SK-N-SH (cell line): ENCODE data around the gene ALAD. TPM values are rescaled to one million over a fixed set of nuclear protein-coding genes. Genes with fewer than 3 reads are reported as not detected.

Source experiments
- CTCF ChIA-PET: fragments of 300-600, 350-600 bp; formaldehyde crosslinking; extraction: SDS; loops from one replicate; lab custom pipeline; 2021; lab: Yijun Ruan, JAX
- POLR2A ChIA-PET: fragments of 350-600 bp; sonication (Branson Sonifier 250); formaldehyde crosslinking; extraction: SDS; loops from one replicate; lab custom pipeline; 2020; ENCODE audit warnings: antibody characterized with exemption, inconsistent platforms; lab: Yijun Ruan, JAX
- DNase-seq: peaks from one replicate; pipeline ENCODE4 v3.0.0; 2012
- H2AFZ ChIP-seq: fragments of 200-600 bp; sonication (generic); 2 replicates; pipeline ENCODE4 v1.8.1; 2016; ENCODE audit warnings: antibody characterized with exemption, mild to moderate bottlenecking, low read depth
- H3F3A ChIP-seq: fragments of 200-600 bp; sonication (generic); replicated peaks from 2 replicates; pipeline ENCODE3; 2016; ENCODE audit warnings: antibody characterized with exemption, mild to moderate bottlenecking; ENCODE audit not compliant: insufficient read depth
- H3K27ac ChIP-seq, 2 experiments: fragments of 200-500 bp in 1 of 2; fragments of 200-600 bp in 1 of 2; sonication (Bioruptor generic) in 1 of 2; sonication (generic), shearing (Covaris generic) in 1 of 2; 2 replicates each; pipeline versions ENCODE4 v1.5.1 to v1.6.1; 2014 to 2016; ENCODE audit warnings: low read depth in 2 of 2, inconsistent platforms in 1 of 2, low read length in 1 of 2, mild to moderate bottlenecking in 1 of 2, mixed read lengths in 1 of 2
- H3K27me3 ChIP-seq: fragments of 200-600 bp; sonication (generic), shearing (Covaris generic); 2 replicates; pipeline ENCODE4 v1.6.1; 2016; ENCODE audit warnings: mixed run types; ENCODE audit not compliant: insufficient read depth
- H3K36me3 ChIP-seq, 2 experiments: fragments of 200-500 bp in 1 of 2; fragments of 200-600 bp in 1 of 2; sonication (Bioruptor generic) in 1 of 2; sonication (generic) in 1 of 2; replicated peaks in 1 of 2; 2 replicates each; pipeline versions ENCODE3 to v1.5.1; 2014 to 2016; ENCODE audit warnings: low read length in 1 of 2, mild to moderate bottlenecking in 1 of 2; ENCODE audit not compliant: insufficient read depth in 2 of 2, control insufficient read depth in 1 of 2
- H3K4me1 ChIP-seq, 2 experiments: fragments of 200-500 bp in 1 of 2; fragments of 200-600 bp in 1 of 2; sonication (Bioruptor generic) in 1 of 2; sonication (generic), shearing (Covaris generic) in 1 of 2; 2 replicates each; pipeline versions ENCODE4 v1.5.1 to v1.6.1; 2014 to 2016; ENCODE audit warnings: low read depth in 1 of 2, low read length in 1 of 2, mixed run types in 1 of 2; ENCODE audit not compliant: insufficient read depth in 2 of 2, control insufficient read depth in 1 of 2
- H3K4me2 ChIP-seq: fragments of 200-600 bp; sonication (generic), shearing (Covaris generic); 2 replicates; pipeline ENCODE4 v1.6.1; 2017; ENCODE audit warnings: mixed run types
- H3K4me3 ChIP-seq, 2 experiments: fragments of 200-500 bp in 1 of 2; fragments of 200-600 bp in 1 of 2; sonication (Bioruptor generic) in 1 of 2; sonication (generic), shearing (Covaris generic) in 1 of 2; 2 replicates each; pipeline versions ENCODE4 v1.5.1 to v1.8.1; 2014 to 2016; ENCODE audit warnings: low read depth in 2 of 2, inconsistent platforms in 1 of 2, low read length in 1 of 2, mild to moderate bottlenecking in 1 of 2, mixed read lengths in 1 of 2, moderate library complexity in 1 of 2
- H3K79me2 ChIP-seq: fragments of 200-600 bp; sonication (generic); 2 replicates; pipeline ENCODE4 v1.8.1; 2017; ENCODE audit warnings: mild to moderate bottlenecking; ENCODE audit not compliant: insufficient read depth
- H3K9ac ChIP-seq: fragments of 200-600 bp; sonication (generic); 2 replicates; pipeline ENCODE4 v1.6.1; 2017; ENCODE audit warnings: mixed run types
- H3K9me2 ChIP-seq: fragments of 200-600 bp; sonication (generic); 2 replicates; pipeline ENCODE4 v1.6.1; 2017; ENCODE audit warnings: mixed run types
- H3K9me3 ChIP-seq: fragments of 200-600 bp; sonication (generic); 2 replicates; pipeline ENCODE4 v1.6.1; 2017; ENCODE audit warnings: mixed run types, mild to moderate bottlenecking, moderate library complexity
- H4K20me1 ChIP-seq: fragments of 200-600 bp; sonication (generic); 2 replicates; pipeline ENCODE4 v1.6.1; 2017; ENCODE audit warnings: mild to moderate bottlenecking, mixed run types; ENCODE audit not compliant: insufficient read depth
- ELF1 ChIP-seq: IDR thresholded peaks from 2 replicates; pipeline ENCODE4 v1.4.0; 2012
- FOXM1 ChIP-seq: IDR thresholded peaks from 2 replicates; pipeline ENCODE4 v1.4.0; 2012; ENCODE audit warnings: low read depth, mild to moderate bottlenecking
- GABPA ChIP-seq: IDR thresholded peaks from 2 replicates; pipeline ENCODE4 v1.4.0; 2012; ENCODE audit warnings: low read depth, mild to moderate bottlenecking
- GATA2 ChIP-seq: sonication (generic); formaldehyde crosslinking; IDR thresholded peaks from 2 replicates; pipeline ENCODE4 v1.5.0; 2020; ENCODE audit warnings: mild to moderate bottlenecking, missing genetic modification reagents
- MAX ChIP-seq: IDR thresholded peaks from 2 replicates; pipeline ENCODE4 v1.4.0; 2012; ENCODE audit warnings: low read depth
- NRF1 ChIP-seq: IDR thresholded peaks from 2 replicates; pipeline ENCODE4 v1.6.1; 2012; ENCODE audit warnings: low read depth, mild to moderate bottlenecking, low read length
- PBX3 ChIP-seq: IDR thresholded peaks from 2 replicates; pipeline ENCODE4; 2012
- REST ChIP-seq: IDR thresholded peaks from 2 replicates; pipeline ENCODE4 v1.6.1; 2012; ENCODE audit warnings: mild to moderate bottlenecking, low read depth, low read length, moderate library complexity
- SIN3A ChIP-seq: IDR thresholded peaks from 2 replicates; pipeline ENCODE4 v1.6.1; 2012; ENCODE audit warnings: low read depth, mild to moderate bottlenecking, low read length, moderate library complexity, borderline replicate concordance
- SMC3 ChIP-seq: IDR thresholded peaks from 2 replicates; pipeline ENCODE4 v1.6.1; 2012; ENCODE audit warnings: low read depth, low read length, improper control_type of control experiment
- YY1 ChIP-seq: IDR thresholded peaks from 2 replicates; pipeline ENCODE4 v1.4.0; 2012; ENCODE audit warnings: low read depth, mild to moderate bottlenecking
- ZBTB33 ChIP-seq: IDR thresholded peaks from 2 replicates; pipeline ENCODE4 v1.4.0; 2012; ENCODE audit warnings: low read depth, borderline replicate concordance
- WGBS: methylation state at CpG from one replicate; pipeline ENCODE4 v1.1.6; 2017; ENCODE audit warnings: low lambda C conversion rate; 5-methylcytosine and 5-hydroxymethylcytosine counted together
- polyA plus RNA-seq, 3 experiments: library from polyadenylated mRNA; depleted of rRNA; stranded (reverse); fragments of >200 nt; gene quantifications; 2 replicates each; pipeline ENCODE4 v1.2.3, GENCODE V29; 2012
- TF ChIP-seq, protein P1 (sequence below): fragments of 200-600 bp; sonication (generic); IDR thresholded peaks from 2 replicates; pipeline ENCODE4 v1.6.1; 2017; ENCODE audit warnings: antibody characterized with exemption, mild to moderate bottlenecking, moderate library complexity

The ALAD gene
- polyA plus RNA-seq, 1 of the 3 experiments (the other 2 are of a cell fraction): 10.7 TPM

DNA sequence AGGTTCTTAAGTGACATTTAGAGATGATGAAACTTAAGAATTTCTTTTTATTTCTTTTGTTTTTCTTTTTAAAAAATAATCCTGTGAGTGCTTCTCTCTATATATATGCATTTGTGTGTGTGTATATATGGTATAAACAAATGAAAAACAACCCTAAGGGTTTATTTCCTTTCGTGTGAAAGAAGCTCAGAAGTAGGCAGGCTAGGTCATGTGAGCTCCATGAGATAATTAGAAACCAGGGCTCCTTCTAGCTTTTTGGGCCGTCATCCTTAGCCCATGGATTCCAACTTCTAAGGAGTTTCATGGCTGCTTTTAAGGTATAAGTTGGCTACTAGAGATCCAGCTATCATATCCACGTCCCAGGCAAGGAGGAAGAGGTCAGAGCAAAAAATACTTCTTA lies 20.6 kb upstream of the ALAD start:
- 59% methylated on average over 3 of the region's 3 CpGs for WGBS

GRCh38 chr9:113417370-113417769 lies 16.3 kb upstream of the ALAD start:
- H3K9me2 ChIP-seq: no peaks in the 10 kb centered on the region
- H3K27ac ChIP-seq: no peak overlapping the region
- no peaks in the 10 kb centered on the region for H4K20me1 ChIP-seq
- no peak overlapping the region for H2AFZ ChIP-seq
- TF ChIP-seq REST: no peak
- TF ChIP-seq MAX: no peak
- H3K4me2 ChIP-seq: no peak overlapping the region
- no peaks in the 10 kb centered on the region for H3K36me3 ChIP-seq
- no peaks in the 10 kb centered on the region for H3K79me2 ChIP-seq
- H3K9ac ChIP-seq: no peak overlapping the region
- DNase-seq: no peak
- no peak overlapping the region for H3K4me3 ChIP-seq
- ChIA-PET CTCF (no interaction called here), POLR2A (no interaction called here)
- H3K4me1 ChIP-seq: no peaks in the 10 kb centered on the region
- no peaks in the 10 kb centered on the region for H3K9me3 ChIP-seq
- WGBS: 70% methylated on average over 4 of the region's 4 CpGs
- H3K27me3 ChIP-seq: no peaks in the 10 kb centered on the region
- no peaks in the 10 kb centered on the region for H3F3A ChIP-seq

More for the DNA sequence above, 20.6 kb upstream of the ALAD start:
- Histone ChIP-seq H4K20me1 (no peaks in the 10 kb centered on the region), H3K27ac (no peak overlapping the region), H3K79me2 (no peaks in the 10 kb centered on the region), H3K4me1 (no peaks in the 10 kb centered on the region), H2AFZ (no peak overlapping the region), H3K9me3 (no peaks in the 10 kb centered on the region), H3K4me3 (no peak overlapping the region), H3K27me3 (peaks cover 6% of the 10 kb centered on the region; the same call in 1 of the 2 replicates), H3K9me2 (no peaks in the 10 kb centered on the region), H3K9ac (no peak overlapping the region), H3F3A (no peaks in the 10 kb centered on the region), H3K4me2 (no peak overlapping the region), H3K36me3 (no peaks in the 10 kb centered on the region)
- TF ChIP-seq ELF1 (no peak), GABPA (no peak)
- CTCF ChIA-PET: interaction anchor here (0.6 to 1.4 kb wide), 3 partner anchors 24 to 172 kb away, joined by 4 to 5 read pairs (median 5); no protein-coding TSS in a partner anchor
- POLR2A ChIA-PET: no interaction called here
- no peak for DNase-seq

GRCh38 chr9:113416149-113416721 lies 15.2 kb upstream of the ALAD start:
- Histone ChIP-seq H3K27ac (no peak overlapping the region), H3K4me2 (no peak overlapping the region), H3K4me3 (no peak overlapping the region), H3K36me3 (no peaks in the 10 kb centered on the region), H3K27me3 (no peaks in the 10 kb centered on the region), H3K9me3 (no peaks in the 10 kb centered on the region), H4K20me1 (no peaks in the 10 kb centered on the region), H2AFZ (no peak overlapping the region), H3K9me2 (no peaks in the 10 kb centered on the region), H3K9ac (no peak overlapping the region), H3K79me2 (no peaks in the 10 kb centered on the region), H3K4me1 (no peaks in the 10 kb centered on the region), H3F3A (peaks cover 5% of the 10 kb centered on the region)
- DNase-seq: no peak
- CTCF ChIA-PET: interaction anchor here (1.2 to 1.4 kb wide), 2 partner anchors 175 to 266 kb away, joined by 3 read pairs; no protein-coding TSS in a partner anchor
- POLR2A ChIA-PET: no interaction called here
- WGBS: 65% methylated on average over 3 of the region's 3 CpGs
- TF ChIP-seq FOXM1 (no peak), NRF1 (no peak), ZBTB33 (no peak), SIN3A (no peak), YY1 (no peak), SMC3 (no peak), GATA2 (no peak), PBX3 (no peak)
- TF ChIP-seq, protein P1, sequence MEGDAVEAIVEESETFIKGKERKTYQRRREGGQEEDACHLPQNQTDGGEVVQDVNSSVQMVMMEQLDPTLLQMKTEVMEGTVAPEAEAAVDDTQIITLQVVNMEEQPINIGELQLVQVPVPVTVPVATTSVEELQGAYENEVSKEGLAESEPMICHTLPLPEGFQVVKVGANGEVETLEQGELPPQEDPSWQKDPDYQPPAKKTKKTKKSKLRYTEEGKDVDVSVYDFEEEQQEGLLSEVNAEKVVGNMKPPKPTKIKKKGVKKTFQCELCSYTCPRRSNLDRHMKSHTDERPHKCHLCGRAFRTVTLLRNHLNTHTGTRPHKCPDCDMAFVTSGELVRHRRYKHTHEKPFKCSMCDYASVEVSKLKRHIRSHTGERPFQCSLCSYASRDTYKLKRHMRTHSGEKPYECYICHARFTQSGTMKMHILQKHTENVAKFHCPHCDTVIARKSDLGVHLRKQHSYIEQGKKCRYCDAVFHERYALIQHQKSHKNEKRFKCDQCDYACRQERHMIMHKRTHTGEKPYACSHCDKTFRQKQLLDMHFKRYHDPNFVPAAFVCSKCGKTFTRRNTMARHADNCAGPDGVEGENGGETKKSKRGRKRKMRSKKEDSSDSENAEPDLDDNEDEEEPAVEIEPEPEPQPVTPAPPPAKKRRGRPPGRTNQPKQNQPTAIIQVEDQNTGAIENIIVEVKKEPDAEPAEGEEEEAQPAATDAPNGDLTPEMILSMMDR: no peak
